GM23338 (cell line): ENCODE data around the gene KIFC3. TPM values are rescaled to one million over a fixed set of nuclear protein-coding genes. Genes with fewer than 3 reads are reported as not detected.

Experiments used
- ATAC-seq: fragments of 200-7000 bp; cut with Tn5 transposase; 3 replicates; pipeline ENCODE4 v1.9.1; 2020
- DNase-seq: peaks from one replicate; pipeline ENCODE4 v3.0.0-alpha.2; 2015; ENCODE audit warnings: low spot score
- H2AFZ ChIP-seq: fragments of 200-600 bp; sonication (generic); 2 replicates; pipeline ENCODE4 v1.8.0; 2016; ENCODE audit warnings: antibody characterized with exemption, mild to moderate bottlenecking, moderate library complexity
- H3F3A ChIP-seq: fragments of 200-600 bp; sonication (generic); replicated peaks from 2 replicates; pipeline ENCODE4 v1.8.0; 2017; ENCODE audit warnings: antibody characterized with exemption, mixed run types, low read depth
- H3K27ac ChIP-seq: fragments of 200-600 bp; sonication (generic); 2 replicates; pipeline ENCODE4 v1.6.1; 2016; ENCODE audit warnings: low read depth
- H3K27me3 ChIP-seq: fragments of 200-600 bp; sonication (generic); 2 replicates; pipeline ENCODE4 v1.8.0; 2016; ENCODE audit warnings: mild to moderate bottlenecking, mixed run types, moderate library complexity; ENCODE audit not compliant: insufficient read depth
- H3K36me3 ChIP-seq: fragments of 200-600 bp; sonication (generic); 2 replicates; pipeline ENCODE4 v1.8.0; 2016; ENCODE audit warnings: mild to moderate bottlenecking; ENCODE audit not compliant: insufficient read depth
- H3K4me1 ChIP-seq: fragments of 200-600 bp; sonication (generic); 2 replicates; pipeline ENCODE4 v1.8.0; 2016; ENCODE audit warnings: mild to moderate bottlenecking, moderate library complexity; ENCODE audit not compliant: insufficient read depth
- H3K4me2 ChIP-seq: fragments of 200-600 bp; sonication (generic); 2 replicates; pipeline ENCODE4 v1.7.1; 2017; ENCODE audit warnings: mixed run types
- H3K4me3 ChIP-seq: fragments of 200-600 bp; sonication (generic); 2 replicates; pipeline ENCODE4 v1.6.1; 2016; ENCODE audit warnings: mixed run types
- H3K79me2 ChIP-seq: fragments of 200-600 bp; sonication (generic); replicated peaks from 2 replicates; pipeline ENCODE4 v1.8.0; 2017; ENCODE audit warnings: mild to moderate bottlenecking; ENCODE audit not compliant: insufficient read depth
- H3K9me2 ChIP-seq: fragments of 200-600 bp; sonication (generic); 2 replicates; pipeline ENCODE4 v1.8.0; 2017; ENCODE audit not compliant: insufficient read depth
- H4K20me1 ChIP-seq: fragments of 200-600 bp; sonication (generic); replicated peaks from 2 replicates; pipeline ENCODE4 v1.8.0; 2017; ENCODE audit warnings: mild to moderate bottlenecking; ENCODE audit not compliant: insufficient read depth
- H3K27ac Mint-ChIP-seq: 2 replicates; pipeline ENCODE4 v1.8.0; 2020; ENCODE audit warnings: inconsistent platforms, mild to moderate bottlenecking, moderate library complexity, mixed read lengths
- H3K27me3 Mint-ChIP-seq: 3 replicates; pipeline ENCODE4 v1.8.0; 2022; ENCODE audit warnings: low read depth, mild to moderate bottlenecking, moderate library complexity, mixed read lengths, inconsistent platforms; ENCODE audit not compliant: insufficient read depth, poor library complexity
- H3K36me3 Mint-ChIP-seq: 3 replicates; pipeline ENCODE4 v1.8.0; 2021; ENCODE audit warnings: low read depth, mild to moderate bottlenecking, inconsistent platforms, moderate library complexity, mixed read lengths
- H3K4me1 Mint-ChIP-seq: 3 replicates; pipeline ENCODE4 v1.8.0; 2020; ENCODE audit warnings: mild to moderate bottlenecking, inconsistent platforms, mixed read lengths
- H3K4me3 Mint-ChIP-seq: 3 replicates; pipeline ENCODE4 v1.8.0; 2021; ENCODE audit warnings: moderate library complexity, mild to moderate bottlenecking, inconsistent platforms, mixed read lengths
- H3K9me3 Mint-ChIP-seq: 3 replicates; pipeline ENCODE4 v1.8.0; 2020; ENCODE audit warnings: moderate library complexity, mild to moderate bottlenecking, inconsistent platforms, mixed read lengths
- CREB1 ChIP-seq: fragments of 250-450 bp; sonication (Bioruptor Pico); IDR thresholded peaks from 2 replicates; pipeline ENCODE4 v1.5.0; 2020; ENCODE audit warnings: low read depth, mild to moderate bottlenecking, moderate library complexity
- EZH2 ChIP-seq: fragments of 200-600 bp; sonication (generic); IDR thresholded peaks from one replicate; pipeline ENCODE4 v1.8.0; 2017; ENCODE audit warnings: antibody characterized with exemption, mild to moderate bottlenecking, low read depth; ENCODE audit not compliant: unreplicated experiment
- EZH2phosphoT487 ChIP-seq: fragments of 200-600 bp; sonication (generic); IDR thresholded peaks from one replicate; pipeline ENCODE4 v1.8.1; 2018; ENCODE audit warnings: antibody characterized with exemption; ENCODE audit not compliant: unreplicated experiment
- JUNB ChIP-seq: IDR thresholded peaks from one replicate; pipeline ENCODE4 v1.6.1; 2016; ENCODE audit warnings: antibody characterized with exemption; ENCODE audit not compliant: unreplicated experiment
- NANOG ChIP-seq: IDR thresholded peaks from 2 replicates; pipeline ENCODE4 v1.6.1; 2016; ENCODE audit warnings: antibody characterized with exemption, borderline replicate concordance
- POLR2AphosphoS5 ChIP-seq: IDR thresholded peaks from 2 replicates; pipeline ENCODE4 v1.6.1; 2016; ENCODE audit warnings: antibody characterized with exemption, low read depth
- STAT1 ChIP-seq: IDR thresholded peaks from one replicate; pipeline ENCODE4 v1.6.1; 2016; ENCODE audit warnings: antibody characterized with exemption; ENCODE audit not compliant: unreplicated experiment
- ZNF114 ChIP-seq: fragments of 250-450 bp; sonication (Bioruptor Pico); IDR thresholded peaks from 2 replicates; pipeline ENCODE4 v1.5.0; 2020; ENCODE audit warnings: mild to moderate bottlenecking, moderate library complexity
- ZNF331 ChIP-seq: fragments of 250-450 bp; sonication (Bioruptor Pico); IDR thresholded peaks from 2 replicates; pipeline ENCODE4 v1.5.0; 2020; ENCODE audit warnings: low read depth, mild to moderate bottlenecking, moderate library complexity
- polyA plus RNA-seq: library from polyadenylated mRNA; unstranded; fragments of >200 nt; fragmentation: Nextera tagmentation; extraction: Ambion mirVana; gene quantifications from 2 replicates; pipeline ENCODE4 v1.2.1, GENCODE V29; 2016
- total RNA-seq: library from RNA; depleted of rRNA; stranded (reverse); fragments of >200 nt; shearing (Covaris generic); gene quantifications from 2 replicates; pipeline ENCODE4 v1.2.3, GENCODE V29; 2014
- TF ChIP-seq, protein P1 (sequence below): IDR thresholded peaks from one replicate; pipeline ENCODE4 v1.6.1; 2018; ENCODE audit warnings: antibody characterized with exemption; ENCODE audit not compliant: unreplicated experiment
- TF ChIP-seq, protein P2 (sequence below): IDR thresholded peaks from 2 replicates; pipeline ENCODE4 v1.6.1; 2016; ENCODE audit warnings: antibody characterized with exemption
- TF ChIP-seq, protein P3 (sequence below): fragments of 250-450 bp; sonication (Bioruptor Pico); IDR thresholded peaks from 2 replicates; pipeline ENCODE4 v1.5.0; 2020; ENCODE audit warnings: mild to moderate bottlenecking, moderate library complexity
- TF ChIP-seq, protein P4 (sequence below), 2 experiments: fragments of 200-600 bp in 1 of 2; sonication (generic) in 1 of 2; conservative IDR thresholded peaks; 2 replicates each; pipeline versions ENCODE4 v1.5.1 to v1.6.1; 2016 to 2017; ENCODE audit warnings: antibody characterized with exemption in 2 of 2, low read depth in 2 of 2, mild to moderate bottlenecking in 2 of 2, moderate library complexity in 1 of 2

The KIFC3 gene
- total and polyA plus RNA-seq, 2 experiments from 2014 or later = 4.4 to 12.5 TPM

DNA sequence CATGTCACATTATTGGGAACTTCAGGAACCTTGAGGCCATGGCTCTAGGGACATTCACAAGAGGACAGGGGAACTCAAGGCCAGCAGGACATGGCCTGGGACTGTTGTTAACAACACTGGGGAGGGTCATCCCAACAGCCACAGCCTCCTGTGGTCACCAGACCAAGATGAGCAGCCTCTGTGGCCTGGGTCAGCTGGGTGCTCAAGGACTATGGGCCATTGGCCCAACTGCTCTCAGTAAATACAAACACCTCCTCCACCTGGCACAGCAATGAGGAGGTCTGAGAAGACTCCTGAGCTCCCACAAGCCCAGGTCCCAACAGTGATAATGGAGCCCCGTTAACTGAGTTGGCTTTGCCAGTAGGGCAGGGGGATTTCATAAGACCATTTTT lies 20.9 kb downstream of the KIFC3 start:
- no peaks in the 10 kb centered on the region for H3K36me3 ChIP-seq
- no peak overlapping the region for H3K4me3 ChIP-seq
- no peaks in the 10 kb centered on the region for H3K79me2 ChIP-seq
- no peaks in the 10 kb centered on the region for H3K36me3 Mint-ChIP-seq
- H3K4me2 ChIP-seq = no peak overlapping the region
- H3K27ac Mint-ChIP-seq = no peak overlapping the region
- DNase-seq (no peak), ATAC-seq (no peak)
- TF ChIP-seq JUNB (no peak), CREB1 (CRISPR knock-in tag) (no peak), EZH2 (no peak), ZNF331 (CRISPR knock-in tag) (no peak), ZNF114 (CRISPR knock-in tag) (no peak), POLR2AphosphoS5 (no peak), STAT1 (no peak), EZH2phosphoT487 (no peak), NANOG (no peak)
- TF ChIP-seq, protein P1, sequence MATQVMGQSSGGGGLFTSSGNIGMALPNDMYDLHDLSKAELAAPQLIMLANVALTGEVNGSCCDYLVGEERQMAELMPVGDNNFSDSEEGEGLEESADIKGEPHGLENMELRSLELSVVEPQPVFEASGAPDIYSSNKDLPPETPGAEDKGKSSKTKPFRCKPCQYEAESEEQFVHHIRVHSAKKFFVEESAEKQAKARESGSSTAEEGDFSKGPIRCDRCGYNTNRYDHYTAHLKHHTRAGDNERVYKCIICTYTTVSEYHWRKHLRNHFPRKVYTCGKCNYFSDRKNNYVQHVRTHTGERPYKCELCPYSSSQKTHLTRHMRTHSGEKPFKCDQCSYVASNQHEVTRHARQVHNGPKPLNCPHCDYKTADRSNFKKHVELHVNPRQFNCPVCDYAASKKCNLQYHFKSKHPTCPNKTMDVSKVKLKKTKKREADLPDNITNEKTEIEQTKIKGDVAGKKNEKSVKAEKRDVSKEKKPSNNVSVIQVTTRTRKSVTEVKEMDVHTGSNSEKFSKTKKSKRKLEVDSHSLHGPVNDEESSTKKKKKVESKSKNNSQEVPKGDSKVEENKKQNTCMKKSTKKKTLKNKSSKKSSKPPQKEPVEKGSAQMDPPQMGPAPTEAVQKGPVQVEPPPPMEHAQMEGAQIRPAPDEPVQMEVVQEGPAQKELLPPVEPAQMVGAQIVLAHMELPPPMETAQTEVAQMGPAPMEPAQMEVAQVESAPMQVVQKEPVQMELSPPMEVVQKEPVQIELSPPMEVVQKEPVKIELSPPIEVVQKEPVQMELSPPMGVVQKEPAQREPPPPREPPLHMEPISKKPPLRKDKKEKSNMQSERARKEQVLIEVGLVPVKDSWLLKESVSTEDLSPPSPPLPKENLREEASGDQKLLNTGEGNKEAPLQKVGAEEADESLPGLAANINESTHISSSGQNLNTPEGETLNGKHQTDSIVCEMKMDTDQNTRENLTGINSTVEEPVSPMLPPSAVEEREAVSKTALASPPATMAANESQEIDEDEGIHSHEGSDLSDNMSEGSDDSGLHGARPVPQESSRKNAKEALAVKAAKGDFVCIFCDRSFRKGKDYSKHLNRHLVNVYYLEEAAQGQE = no peak
- TF ChIP-seq, protein P2, sequence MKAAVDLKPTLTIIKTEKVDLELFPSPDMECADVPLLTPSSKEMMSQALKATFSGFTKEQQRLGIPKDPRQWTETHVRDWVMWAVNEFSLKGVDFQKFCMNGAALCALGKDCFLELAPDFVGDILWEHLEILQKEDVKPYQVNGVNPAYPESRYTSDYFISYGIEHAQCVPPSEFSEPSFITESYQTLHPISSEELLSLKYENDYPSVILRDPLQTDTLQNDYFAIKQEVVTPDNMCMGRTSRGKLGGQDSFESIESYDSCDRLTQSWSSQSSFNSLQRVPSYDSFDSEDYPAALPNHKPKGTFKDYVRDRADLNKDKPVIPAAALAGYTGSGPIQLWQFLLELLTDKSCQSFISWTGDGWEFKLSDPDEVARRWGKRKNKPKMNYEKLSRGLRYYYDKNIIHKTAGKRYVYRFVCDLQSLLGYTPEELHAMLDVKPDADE = no peak
- TF ChIP-seq, protein P3, sequence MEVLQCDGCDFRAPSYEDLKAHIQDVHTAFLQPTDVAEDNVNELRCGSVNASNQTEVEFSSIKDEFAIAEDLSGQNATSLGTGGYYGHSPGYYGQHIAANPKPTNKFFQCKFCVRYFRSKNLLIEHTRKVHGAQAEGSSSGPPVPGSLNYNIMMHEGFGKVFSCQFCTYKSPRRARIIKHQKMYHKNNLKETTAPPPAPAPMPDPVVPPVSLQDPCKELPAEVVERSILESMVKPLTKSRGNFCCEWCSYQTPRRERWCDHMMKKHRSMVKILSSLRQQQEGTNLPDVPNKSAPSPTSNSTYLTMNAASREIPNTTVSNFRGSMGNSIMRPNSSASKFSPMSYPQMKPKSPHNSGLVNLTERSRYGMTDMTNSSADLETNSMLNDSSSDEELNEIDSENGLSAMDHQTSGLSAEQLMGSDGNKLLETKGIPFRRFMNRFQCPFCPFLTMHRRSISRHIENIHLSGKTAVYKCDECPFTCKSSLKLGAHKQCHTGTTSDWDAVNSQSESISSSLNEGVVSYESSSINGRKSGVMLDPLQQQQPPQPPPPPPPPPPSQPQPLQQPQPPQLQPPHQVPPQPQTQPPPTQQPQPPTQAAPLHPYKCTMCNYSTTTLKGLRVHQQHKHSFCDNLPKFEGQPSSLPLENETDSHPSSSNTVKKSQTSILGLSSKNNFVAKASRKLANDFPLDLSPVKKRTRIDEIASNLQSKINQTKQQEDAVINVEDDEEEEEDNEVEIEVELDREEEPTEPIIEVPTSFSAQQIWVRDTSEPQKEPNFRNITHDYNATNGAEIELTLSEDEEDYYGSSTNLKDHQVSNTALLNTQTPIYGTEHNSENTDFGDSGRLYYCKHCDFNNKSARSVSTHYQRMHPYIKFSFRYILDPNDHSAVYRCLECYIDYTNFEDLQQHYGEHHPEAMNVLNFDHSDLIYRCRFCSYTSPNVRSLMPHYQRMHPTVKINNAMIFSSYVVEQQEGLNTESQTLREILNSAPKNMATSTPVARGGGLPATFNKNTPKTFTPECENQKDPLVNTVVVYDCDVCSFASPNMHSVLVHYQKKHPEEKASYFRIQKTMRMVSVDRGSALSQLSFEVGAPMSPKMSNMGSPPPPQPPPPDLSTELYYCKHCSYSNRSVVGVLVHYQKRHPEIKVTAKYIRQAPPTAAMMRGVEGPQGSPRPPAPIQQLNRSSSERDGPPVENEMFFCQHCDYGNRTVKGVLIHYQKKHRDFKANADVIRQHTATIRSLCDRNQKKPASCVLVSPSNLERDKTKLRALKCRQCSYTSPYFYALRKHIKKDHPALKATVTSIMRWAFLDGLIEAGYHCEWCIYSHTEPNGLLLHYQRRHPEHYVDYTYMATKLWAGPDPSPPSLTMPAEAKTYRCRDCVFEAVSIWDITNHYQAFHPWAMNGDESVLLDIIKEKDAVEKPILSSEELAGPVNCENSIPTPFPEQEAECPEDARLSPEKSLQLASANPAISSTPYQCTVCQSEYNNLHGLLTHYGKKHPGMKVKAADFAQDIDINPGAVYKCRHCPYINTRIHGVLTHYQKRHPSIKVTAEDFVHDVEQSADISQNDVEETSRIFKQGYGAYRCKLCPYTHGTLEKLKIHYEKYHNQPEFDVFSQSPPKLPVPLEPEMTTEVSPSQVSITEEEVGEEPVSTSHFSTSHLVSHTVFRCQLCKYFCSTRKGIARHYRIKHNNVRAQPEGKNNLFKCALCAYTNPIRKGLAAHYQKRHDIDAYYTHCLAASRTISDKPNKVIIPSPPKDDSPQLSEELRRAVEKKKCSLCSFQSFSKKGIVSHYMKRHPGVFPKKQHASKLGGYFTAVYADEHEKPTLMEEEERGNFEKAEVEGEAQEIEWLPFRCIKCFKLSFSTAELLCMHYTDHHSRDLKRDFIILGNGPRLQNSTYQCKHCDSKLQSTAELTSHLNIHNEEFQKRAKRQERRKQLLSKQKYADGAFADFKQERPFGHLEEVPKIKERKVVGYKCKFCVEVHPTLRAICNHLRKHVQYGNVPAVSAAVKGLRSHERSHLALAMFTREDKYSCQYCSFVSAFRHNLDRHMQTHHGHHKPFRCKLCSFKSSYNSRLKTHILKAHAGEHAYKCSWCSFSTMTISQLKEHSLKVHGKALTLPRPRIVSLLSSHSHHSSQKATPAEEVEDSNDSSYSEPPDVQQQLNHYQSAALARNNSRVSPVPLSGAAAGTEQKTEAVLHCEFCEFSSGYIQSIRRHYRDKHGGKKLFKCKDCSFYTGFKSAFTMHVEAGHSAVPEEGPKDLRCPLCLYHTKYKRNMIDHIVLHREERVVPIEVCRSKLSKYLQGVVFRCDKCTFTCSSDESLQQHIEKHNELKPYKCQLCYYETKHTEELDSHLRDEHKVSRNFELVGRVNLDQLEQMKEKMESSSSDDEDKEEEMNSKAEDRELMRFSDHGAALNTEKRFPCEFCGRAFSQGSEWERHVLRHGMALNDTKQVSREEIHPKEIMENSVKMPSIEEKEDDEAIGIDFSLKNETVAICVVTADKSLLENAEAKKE (CRISPR knock-in tag) = no peak
- TF ChIP-seq, protein P4, sequence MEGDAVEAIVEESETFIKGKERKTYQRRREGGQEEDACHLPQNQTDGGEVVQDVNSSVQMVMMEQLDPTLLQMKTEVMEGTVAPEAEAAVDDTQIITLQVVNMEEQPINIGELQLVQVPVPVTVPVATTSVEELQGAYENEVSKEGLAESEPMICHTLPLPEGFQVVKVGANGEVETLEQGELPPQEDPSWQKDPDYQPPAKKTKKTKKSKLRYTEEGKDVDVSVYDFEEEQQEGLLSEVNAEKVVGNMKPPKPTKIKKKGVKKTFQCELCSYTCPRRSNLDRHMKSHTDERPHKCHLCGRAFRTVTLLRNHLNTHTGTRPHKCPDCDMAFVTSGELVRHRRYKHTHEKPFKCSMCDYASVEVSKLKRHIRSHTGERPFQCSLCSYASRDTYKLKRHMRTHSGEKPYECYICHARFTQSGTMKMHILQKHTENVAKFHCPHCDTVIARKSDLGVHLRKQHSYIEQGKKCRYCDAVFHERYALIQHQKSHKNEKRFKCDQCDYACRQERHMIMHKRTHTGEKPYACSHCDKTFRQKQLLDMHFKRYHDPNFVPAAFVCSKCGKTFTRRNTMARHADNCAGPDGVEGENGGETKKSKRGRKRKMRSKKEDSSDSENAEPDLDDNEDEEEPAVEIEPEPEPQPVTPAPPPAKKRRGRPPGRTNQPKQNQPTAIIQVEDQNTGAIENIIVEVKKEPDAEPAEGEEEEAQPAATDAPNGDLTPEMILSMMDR (conservative IDR thresholded peaks at IDR 0.05; ENCODE audit: low read depth in 2 of 2) = no peak
- no peaks in the 10 kb centered on the region for H3K9me2 ChIP-seq
- H4K20me1 ChIP-seq = no peaks in the 10 kb centered on the region; the same call in 1 of the 2 replicates
- peaks cover 4% of the 10 kb centered on the region for H3F3A ChIP-seq
- H3K27me3 ChIP-seq = no peaks in the 10 kb centered on the region
- H3K4me3 Mint-ChIP-seq = no peak overlapping the region
- H3K9me3 Mint-ChIP-seq = no peaks in the 10 kb centered on the region
- H3K27ac ChIP-seq = no peak overlapping the region
- peaks cover 14% of the 10 kb centered on the region for H3K27me3 Mint-ChIP-seq
- no peak overlapping the region for H2AFZ ChIP-seq
- H3K4me1 Mint-ChIP-seq = peaks cover 10% of the 10 kb centered on the region
- peaks cover 7% of the 10 kb centered on the region for H3K4me1 ChIP-seq
